Keratinocyte (primary cell): Measurements from ENCODE around the gene RAB8A.
"Not testable (repeated sequence)": the region's sequence is repeated elsewhere in the genome, so short reads cannot be mapped to it uniquely, and the experiment has no call there.

Source experiments
- CTCF ChIP-seq, 3 experiments: IDR thresholded peaks in 1 of 3; conservative IDR thresholded peaks in 1 of 3; optimal IDR thresholded peaks in 1 of 3; 2 replicates in 2 of 3; 3 replicates in 1 of 3; pipeline versions ENCODE3 to v1.5.1; 2011; ENCODE audit warnings: low read length in 3 of 3, mild to moderate bottlenecking in 3 of 3, moderate library complexity in 2 of 3, control low read depth in 1 of 3, inconsistent platforms in 1 of 3; ENCODE audit not compliant: insufficient read depth in 2 of 3; ENCODE audit errors: extremely low read depth in 1 of 3
- EZH2 ChIP-seq: IDR thresholded peaks from one replicate; pipeline ENCODE4 v1.6.1; 2012; ENCODE audit warnings: inconsistent platforms, mild to moderate bottlenecking, low read length, moderate library complexity

- TF ChIP-seq CTCF (optimal IDR thresholded peaks at IDR 0.05 in 1 of 3, IDR thresholded peaks at IDR 0.05 in 1 of 3, conservative IDR thresholded peaks at IDR 0.05 in 1 of 3; ENCODE audit: extremely low read depth in 1 of 3, insufficient read depth in 2 of 3, low read length in 3 of 3); EZH2: not testable (repeated sequence)
These were observed 24.3 kb upstream of the RAB8A start for GRCh38 chr19:16087404-16087803.
